ENCODE measurements around the gene LRGUK. TPM values are rescaled to one million over a fixed set of nuclear protein-coding genes. Genes with fewer than 3 reads are reported as not detected.

Gene LRGUK
- total RNA-seq, 1 donor, result 0.43 TPM

DNA sequence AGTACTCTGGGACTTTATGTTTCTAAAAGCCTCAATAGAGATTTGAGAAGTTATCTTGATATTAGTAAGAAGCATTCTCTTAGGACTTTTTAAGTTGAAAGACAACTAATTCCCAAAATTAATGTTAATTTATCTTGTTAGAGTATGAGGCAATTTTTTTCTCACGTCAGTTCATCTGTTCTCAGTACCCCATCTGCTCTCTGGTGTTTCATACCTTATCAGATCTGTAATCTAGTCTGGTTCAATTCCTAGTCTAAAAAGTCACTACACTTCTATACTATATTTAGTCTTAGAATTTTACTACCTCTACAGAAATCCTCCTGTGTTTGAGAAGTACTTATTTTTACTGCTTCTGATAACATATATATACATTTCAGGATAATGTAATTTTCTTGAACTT is 66.1 kb downstream of the LRGUK start:
- H3K4me3 ChIP-seq (ENCODE audit: low read depth, low read length), result no peak overlapping the region
- TF ChIP-seq, protein P1, sequence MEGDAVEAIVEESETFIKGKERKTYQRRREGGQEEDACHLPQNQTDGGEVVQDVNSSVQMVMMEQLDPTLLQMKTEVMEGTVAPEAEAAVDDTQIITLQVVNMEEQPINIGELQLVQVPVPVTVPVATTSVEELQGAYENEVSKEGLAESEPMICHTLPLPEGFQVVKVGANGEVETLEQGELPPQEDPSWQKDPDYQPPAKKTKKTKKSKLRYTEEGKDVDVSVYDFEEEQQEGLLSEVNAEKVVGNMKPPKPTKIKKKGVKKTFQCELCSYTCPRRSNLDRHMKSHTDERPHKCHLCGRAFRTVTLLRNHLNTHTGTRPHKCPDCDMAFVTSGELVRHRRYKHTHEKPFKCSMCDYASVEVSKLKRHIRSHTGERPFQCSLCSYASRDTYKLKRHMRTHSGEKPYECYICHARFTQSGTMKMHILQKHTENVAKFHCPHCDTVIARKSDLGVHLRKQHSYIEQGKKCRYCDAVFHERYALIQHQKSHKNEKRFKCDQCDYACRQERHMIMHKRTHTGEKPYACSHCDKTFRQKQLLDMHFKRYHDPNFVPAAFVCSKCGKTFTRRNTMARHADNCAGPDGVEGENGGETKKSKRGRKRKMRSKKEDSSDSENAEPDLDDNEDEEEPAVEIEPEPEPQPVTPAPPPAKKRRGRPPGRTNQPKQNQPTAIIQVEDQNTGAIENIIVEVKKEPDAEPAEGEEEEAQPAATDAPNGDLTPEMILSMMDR (IDR thresholded peaks at IDR 0.05; ENCODE audit: insufficient read depth, low read depth, low read length), result no peak
- DNase-seq (ENCODE audit: low read depth), result no peak

DNA sequence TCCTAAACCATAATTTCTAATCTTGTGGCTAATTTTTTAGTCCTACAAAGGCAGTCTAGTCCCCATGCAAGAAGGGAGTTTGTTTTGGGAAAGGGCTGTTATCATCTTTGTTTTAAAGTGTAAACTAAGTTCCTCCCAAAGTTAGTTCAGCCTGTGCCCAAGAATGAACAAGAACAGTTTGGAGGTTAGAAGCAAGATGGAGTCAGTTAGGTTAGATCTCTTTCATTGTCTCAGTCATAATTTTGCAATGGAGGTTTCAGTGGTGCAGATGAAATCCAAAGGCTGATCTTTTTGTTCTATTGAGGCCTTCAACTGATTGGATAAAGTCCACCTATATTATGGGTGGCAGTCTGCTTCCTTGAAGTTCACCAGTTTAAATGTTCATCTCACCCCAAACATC is 68.1 kb downstream of the LRGUK start:
- H3K4me3 ChIP-seq (ENCODE audit: low read depth, low read length), result no peak overlapping the region
- no peak for DNase-seq (ENCODE audit: low read depth)
- TF ChIP-seq, protein P1 (IDR thresholded peaks at IDR 0.05; ENCODE audit: insufficient read depth, low read depth, low read length), result no peak

- H3K4me3 ChIP-seq (ENCODE audit: low read depth, low read length), result no peak overlapping the region
- DNase-seq (ENCODE audit: low read depth), result no peak
- TF ChIP-seq, protein P1 (IDR thresholded peaks at IDR 0.05; ENCODE audit: insufficient read depth, low read depth, low read length), result no peak
Measured at GRCh38 chr7:134196439-134196838, 69.3 kb downstream of the LRGUK start.

DNA sequence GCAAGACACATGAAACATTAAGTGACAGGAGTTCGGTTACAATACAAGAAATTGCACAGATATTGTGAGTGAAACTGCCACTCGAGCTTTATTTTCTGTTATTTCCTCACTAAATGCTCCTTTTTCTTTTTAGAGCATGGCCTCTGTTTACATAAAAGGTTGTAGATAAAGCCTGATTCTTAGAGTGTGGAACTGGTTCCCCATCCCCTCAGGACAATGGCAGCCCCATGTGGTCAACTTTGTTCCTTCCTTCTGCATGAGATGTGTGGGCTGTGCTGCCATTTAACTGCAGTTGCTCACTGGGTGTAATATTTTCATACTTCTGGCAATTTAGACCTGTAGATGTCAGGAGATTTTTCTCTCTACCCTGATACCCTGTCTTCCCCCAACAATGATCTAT is 70.2 kb downstream of the LRGUK start:
- no peak overlapping the region for H3K4me3 ChIP-seq (ENCODE audit: low read depth, low read length)
- no peak for DNase-seq (ENCODE audit: low read depth)
- TF ChIP-seq, protein P1 (IDR thresholded peaks at IDR 0.05; ENCODE audit: insufficient read depth, low read depth, low read length), result no peak

- DNase-seq (ENCODE audit: low read depth), result no peak
- TF ChIP-seq, protein P1 (IDR thresholded peaks at IDR 0.05; ENCODE audit: insufficient read depth, low read depth, low read length), result no peak
- no peak overlapping the region for H3K4me3 ChIP-seq (ENCODE audit: low read depth, low read length)
Measured at GRCh38 chr7:134200970-134201369, 73.8 kb downstream of the LRGUK start.

DNA sequence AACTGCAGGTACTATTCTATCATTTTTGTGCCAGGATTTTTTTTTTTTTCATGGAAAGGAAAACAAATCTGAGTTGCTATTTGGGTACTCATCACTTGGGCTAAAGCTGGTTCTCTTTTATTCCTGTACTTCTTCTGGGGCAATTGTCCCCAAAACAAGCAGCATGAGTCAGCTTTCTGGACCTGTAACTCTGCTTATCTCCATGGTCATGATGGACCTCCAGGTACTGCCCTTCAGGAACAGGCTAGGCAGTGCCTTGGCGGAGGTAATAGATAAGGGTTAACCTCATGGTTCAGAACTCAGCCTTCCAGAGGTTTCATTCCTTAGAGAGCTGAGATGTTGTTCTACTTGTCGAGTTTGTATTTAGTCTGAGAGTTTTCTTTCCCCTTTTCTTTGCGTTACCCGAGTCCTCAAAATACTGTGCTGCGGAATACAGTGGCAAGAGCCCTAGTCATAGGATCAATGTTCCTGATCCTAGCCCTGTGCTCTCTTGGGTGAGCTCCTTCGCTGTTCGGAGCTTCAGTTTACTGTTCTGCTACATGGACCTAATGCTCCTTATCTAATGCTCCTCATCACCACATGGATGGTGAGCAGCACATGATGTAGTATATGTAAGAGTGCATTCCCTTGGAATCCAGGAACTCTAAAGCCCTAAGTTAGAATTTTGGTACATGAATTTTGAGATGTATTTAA is 74.6 kb downstream of the LRGUK start:
- no peak for DNase-seq (ENCODE audit: low read depth)
- TF ChIP-seq, protein P1 (IDR thresholded peaks at IDR 0.05; ENCODE audit: insufficient read depth, low read depth, low read length), result no peak
- no peak overlapping the region for H3K4me3 ChIP-seq (ENCODE audit: low read depth, low read length)
